HFFc6 (cell line): Measurements from ENCODE around the gene SLC25A21. TPM values are rescaled to one million over a fixed set of nuclear protein-coding genes. Genes with fewer than 3 reads are reported as not detected.

Experiments used
- DNase-seq: peaks from one replicate; pipeline ENCODE4 v3.0.0-alpha.2; 2018
- H3K27ac Mint-ChIP-seq: 2 replicates; pipeline ENCODE4 v1.8.0; 2020; ENCODE audit warnings: mild to moderate bottlenecking, mixed read lengths
- H3K27me3 Mint-ChIP-seq: 2 replicates; pipeline ENCODE4 v1.8.0; 2021; ENCODE audit warnings: mild to moderate bottlenecking, moderate library complexity, mixed read lengths; ENCODE audit not compliant: insufficient read depth
- H3K36me3 Mint-ChIP-seq: 2 replicates; pipeline ENCODE4 v1.8.0; 2021; ENCODE audit warnings: low read depth, mixed read lengths
- H3K4me1 Mint-ChIP-seq: 2 replicates; pipeline ENCODE4 v1.8.0; 2020; ENCODE audit warnings: low read depth, mixed read lengths
- H3K4me3 Mint-ChIP-seq: 2 replicates; pipeline ENCODE4 v1.8.0; 2020; ENCODE audit warnings: mild to moderate bottlenecking, moderate library complexity, mixed read lengths
- H3K9me3 Mint-ChIP-seq: 2 replicates; pipeline ENCODE4 v1.8.0; 2020; ENCODE audit warnings: mild to moderate bottlenecking, mixed read lengths
- total RNA-seq, 6 experiments: library from RNA; stranded (reverse); fragmentation: NEBNext Ultra II Directional; extraction: Animal tissue kit (Norgen Biotek cat#: 25700); gene quantifications; 2 replicates in 1 of 6; 3 replicates in 5 of 6; pipeline ENCODE4 v1.2.3, GENCODE V29; 2021
- TF ChIP-seq, protein P1 (sequence below): fragments of 200-600 bp; sonication (generic); IDR thresholded peaks from 2 replicates; pipeline ENCODE4 v1.5.0; 2021; ENCODE audit warnings: antibody characterized with exemption, mild to moderate bottlenecking

The SLC25A21 gene
- total RNA-seq, 6 experiments from 2014 or later = 0.33 to 1.1 (median 0.47) TPM

DNA sequence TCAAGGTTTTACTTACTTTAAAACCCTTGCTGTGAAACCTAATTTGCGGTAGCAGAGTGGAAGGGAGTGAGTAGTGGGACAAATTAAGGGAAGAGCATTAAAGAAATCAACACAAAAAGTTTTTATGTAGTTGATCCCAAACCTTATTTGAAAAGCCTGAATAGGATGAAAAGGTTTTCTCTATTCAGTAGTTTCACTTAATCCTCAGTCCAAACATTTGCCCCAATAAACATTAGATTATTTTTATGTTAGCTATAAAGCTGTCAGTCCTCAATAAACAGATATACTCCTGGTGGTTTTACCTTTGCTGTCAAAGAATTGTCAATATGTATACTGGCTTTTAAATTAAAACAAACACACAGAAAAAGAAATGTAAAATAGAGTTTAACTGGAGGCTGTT, 374.8 kb downstream of the SLC25A21 start:
- Mint-ChIP-seq H3K4me3 (no peak overlapping the region), H3K27me3 (peaks cover 5% of the 10 kb centered on the region; the same call in 1 of the 2 replicates), H3K27ac (no peak overlapping the region), H3K9me3 (no peaks in the 10 kb centered on the region), H3K36me3 (no peaks in the 10 kb centered on the region), H3K4me1 (no peaks in the 10 kb centered on the region)
- TF ChIP-seq, protein P1, sequence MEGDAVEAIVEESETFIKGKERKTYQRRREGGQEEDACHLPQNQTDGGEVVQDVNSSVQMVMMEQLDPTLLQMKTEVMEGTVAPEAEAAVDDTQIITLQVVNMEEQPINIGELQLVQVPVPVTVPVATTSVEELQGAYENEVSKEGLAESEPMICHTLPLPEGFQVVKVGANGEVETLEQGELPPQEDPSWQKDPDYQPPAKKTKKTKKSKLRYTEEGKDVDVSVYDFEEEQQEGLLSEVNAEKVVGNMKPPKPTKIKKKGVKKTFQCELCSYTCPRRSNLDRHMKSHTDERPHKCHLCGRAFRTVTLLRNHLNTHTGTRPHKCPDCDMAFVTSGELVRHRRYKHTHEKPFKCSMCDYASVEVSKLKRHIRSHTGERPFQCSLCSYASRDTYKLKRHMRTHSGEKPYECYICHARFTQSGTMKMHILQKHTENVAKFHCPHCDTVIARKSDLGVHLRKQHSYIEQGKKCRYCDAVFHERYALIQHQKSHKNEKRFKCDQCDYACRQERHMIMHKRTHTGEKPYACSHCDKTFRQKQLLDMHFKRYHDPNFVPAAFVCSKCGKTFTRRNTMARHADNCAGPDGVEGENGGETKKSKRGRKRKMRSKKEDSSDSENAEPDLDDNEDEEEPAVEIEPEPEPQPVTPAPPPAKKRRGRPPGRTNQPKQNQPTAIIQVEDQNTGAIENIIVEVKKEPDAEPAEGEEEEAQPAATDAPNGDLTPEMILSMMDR = no peak
- DNase-seq = no peak

DNA sequence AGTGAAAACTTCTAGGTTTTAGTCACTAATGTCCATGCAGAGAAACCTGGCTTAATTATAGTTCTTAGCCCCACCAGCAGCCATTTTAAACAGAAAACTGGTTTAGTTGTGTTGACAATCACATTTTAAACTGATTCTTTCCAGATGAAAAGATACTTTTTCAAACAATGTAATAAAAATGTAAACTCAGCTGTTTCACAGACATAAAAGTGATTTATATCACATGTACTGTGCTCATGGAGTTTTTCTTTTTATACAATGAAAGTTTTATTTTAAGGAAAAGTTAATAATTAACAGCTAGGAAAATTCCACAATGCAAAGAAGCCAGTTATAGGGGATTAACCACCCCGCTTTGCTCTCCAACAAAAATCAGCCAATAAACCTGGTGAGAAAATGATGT, 381.0 kb downstream of the SLC25A21 start:
- H3K27ac Mint-ChIP-seq = no peak overlapping the region
- H3K36me3 Mint-ChIP-seq = no peaks in the 10 kb centered on the region
- H3K4me1 Mint-ChIP-seq = no peaks in the 10 kb centered on the region
- H3K4me3 Mint-ChIP-seq = no peak overlapping the region
- TF ChIP-seq, protein P1 = no peak
- no peaks in the 10 kb centered on the region for H3K9me3 Mint-ChIP-seq
- no peak for DNase-seq
- H3K27me3 Mint-ChIP-seq = peaks cover 1% of the 10 kb centered on the region; the same call in 1 of the 2 replicates

DNA sequence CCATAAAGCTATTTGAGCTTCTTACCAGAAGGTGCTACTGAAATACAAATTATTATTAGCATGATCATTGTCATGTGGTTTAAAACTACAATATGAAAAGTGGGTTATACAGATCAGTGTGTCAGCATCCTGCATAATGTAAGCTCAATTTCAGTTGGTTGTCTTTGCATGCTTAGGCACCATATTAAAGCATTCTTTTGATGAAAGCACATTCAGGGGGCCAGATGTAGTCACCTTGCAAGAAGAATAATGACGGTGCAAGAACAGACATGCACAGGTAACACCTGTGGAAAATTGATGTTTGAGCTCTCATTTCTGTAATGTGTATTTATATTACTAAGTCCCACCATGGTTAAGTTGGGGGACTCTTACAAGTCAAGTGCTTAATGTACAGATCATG, 386.9 kb downstream of the SLC25A21 start:
- H3K4me3 Mint-ChIP-seq = no peak overlapping the region
- DNase-seq = no peak
- no peak overlapping the region for H3K27ac Mint-ChIP-seq
- no peaks in the 10 kb centered on the region for H3K4me1 Mint-ChIP-seq
- no peaks in the 10 kb centered on the region for H3K27me3 Mint-ChIP-seq
- no peaks in the 10 kb centered on the region; the same call in none of the 2 replicates for H3K9me3 Mint-ChIP-seq
- H3K36me3 Mint-ChIP-seq = no peaks in the 10 kb centered on the region
- TF ChIP-seq, protein P1 = no peak

DNA sequence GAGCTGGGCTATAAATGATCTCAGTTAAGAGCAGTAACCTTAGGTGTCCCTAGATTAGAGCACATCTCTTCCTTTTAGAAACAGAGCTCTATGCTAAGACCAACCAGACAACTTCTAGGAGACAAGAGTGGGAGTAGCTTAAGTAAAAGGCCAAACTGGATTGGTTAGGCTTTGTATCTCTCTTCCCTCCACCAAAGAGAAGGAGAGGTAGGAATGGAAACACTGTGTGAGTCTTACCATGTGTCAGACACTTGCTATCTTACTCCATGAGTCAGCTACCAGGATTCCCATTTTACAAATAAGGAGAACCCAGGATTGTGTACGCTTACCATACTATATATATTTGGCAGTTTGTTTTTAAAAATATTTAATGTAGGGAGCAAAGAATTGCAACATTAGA, 387.9 kb downstream of the SLC25A21 start:
- TF ChIP-seq, protein P1 = no peak
- no peak for DNase-seq
- H3K4me1 Mint-ChIP-seq = no peaks in the 10 kb centered on the region
- H3K9me3 Mint-ChIP-seq = no peaks in the 10 kb centered on the region; the same call in none of the 2 replicates
- H3K36me3 Mint-ChIP-seq = no peaks in the 10 kb centered on the region
- no peaks in the 10 kb centered on the region for H3K27me3 Mint-ChIP-seq
- no peak overlapping the region for H3K4me3 Mint-ChIP-seq
- H3K27ac Mint-ChIP-seq = no peak overlapping the region

DNA sequence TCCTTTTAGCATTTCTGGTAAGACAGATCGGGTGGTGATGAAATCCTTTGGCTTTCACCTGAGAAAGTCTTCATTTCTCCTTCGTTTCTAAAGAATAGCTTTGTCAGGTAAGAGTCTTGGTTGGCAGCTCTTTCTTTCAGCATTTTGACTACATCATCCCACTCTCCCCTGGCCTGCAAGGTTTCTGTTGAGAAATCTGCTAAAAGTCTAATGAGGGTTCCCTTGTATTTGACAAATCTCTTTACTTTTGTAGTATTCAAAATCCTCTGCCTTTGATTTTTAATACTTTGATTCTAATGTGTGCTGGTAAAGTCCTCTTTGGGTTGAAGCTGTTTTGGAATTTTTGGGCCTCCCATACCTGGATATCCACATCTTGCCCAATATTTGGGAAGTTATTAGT, 390.5 kb downstream of the SLC25A21 start:
- Mint-ChIP-seq H3K27me3 (no peaks in the 10 kb centered on the region), H3K4me3 (no peak overlapping the region), H3K36me3 (no peaks in the 10 kb centered on the region)

More for the DNA sequence above, 390.5 kb downstream of the SLC25A21 start:
- Mint-ChIP-seq H3K27ac (no peak overlapping the region), H3K9me3 (peaks cover 3% of the 10 kb centered on the region), H3K4me1 (no peaks in the 10 kb centered on the region)
- DNase-seq = no peak
- TF ChIP-seq, protein P1 = no peak
